HG03025 (cell line): ENCODE results near the gene SESN1.
A peak's percentile ranks its signal among the peaks of the same experiment; 100 is the strongest.
"Not testable (repeated sequence)": the region's sequence is repeated elsewhere in the genome, so short reads cannot be mapped to it uniquely, and the experiment has no call there.

ENCODE experiments used
- ATAC-seq: cut with Tn5 transposase; IDR thresholded peaks from one replicate; pipeline ENCODE4 v1.9.1; 2021; ENCODE audit warnings: mild to moderate bottlenecking, moderate library complexity; ENCODE audit not compliant: unreplicated experiment, low FRiP score

The SESN1 gene

DNA sequence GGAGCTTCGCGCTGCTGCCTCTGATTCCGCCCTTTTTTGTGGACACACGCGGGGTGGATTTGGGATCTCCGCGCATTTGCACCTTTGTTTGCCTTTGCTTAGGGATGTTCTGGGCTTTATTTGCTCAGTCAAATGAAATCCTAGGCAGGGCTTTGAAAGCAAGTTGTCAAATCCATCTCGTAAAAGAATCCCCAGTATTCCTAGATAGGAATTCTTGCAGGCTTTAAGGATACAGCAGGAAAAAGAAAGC, 1.1 kb upstream of the SESN1 start:
- no peak for ATAC-seq

DNA sequence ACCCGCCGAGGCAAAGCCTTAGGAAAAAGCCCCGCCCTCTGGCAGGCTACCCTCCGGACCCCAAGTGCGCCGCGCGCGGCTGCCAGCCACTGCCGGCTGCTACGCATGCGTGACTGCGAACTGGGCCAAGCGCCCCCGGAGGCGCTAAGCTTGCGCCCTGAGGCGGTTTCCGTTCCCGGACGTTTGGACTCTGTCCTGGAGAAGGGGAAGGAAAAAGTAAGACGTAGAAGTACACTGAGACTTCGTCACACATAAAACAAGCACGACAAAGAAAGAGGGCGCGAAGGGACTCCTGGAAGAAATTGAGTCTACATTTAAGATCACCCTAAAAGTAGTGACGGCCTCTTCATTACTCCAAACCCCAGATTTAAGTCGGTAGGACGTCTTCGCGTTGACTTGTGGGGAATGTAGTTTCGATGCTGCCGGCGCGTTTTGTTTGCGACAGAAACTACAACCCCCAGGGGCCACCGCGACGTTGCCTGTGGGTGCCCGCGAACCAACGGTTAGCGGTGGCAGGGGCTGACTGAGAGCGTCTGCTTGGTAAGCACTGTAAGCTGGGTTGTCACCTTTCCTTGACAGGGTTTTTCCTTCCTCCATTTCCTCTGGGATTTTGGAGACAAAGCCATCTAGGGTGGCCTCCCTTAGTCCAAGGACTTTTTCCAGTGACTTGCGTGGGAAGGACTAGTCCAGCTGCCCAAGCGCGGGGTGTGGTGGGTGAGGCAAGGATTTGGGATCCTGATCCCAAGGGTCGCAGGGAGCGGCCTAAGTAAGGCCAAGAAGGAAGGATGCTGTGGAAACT, 589 bp upstream of the SESN1 start, which contains the start of gene CEP57L1:
CEP57L1 (plus strand) TSS at position 472 of the 799 bp plus-strand sequence. CDS start 49,715 bp downstream, outside the sequence.
- peak; percentile 66 for ATAC-seq

DNA sequence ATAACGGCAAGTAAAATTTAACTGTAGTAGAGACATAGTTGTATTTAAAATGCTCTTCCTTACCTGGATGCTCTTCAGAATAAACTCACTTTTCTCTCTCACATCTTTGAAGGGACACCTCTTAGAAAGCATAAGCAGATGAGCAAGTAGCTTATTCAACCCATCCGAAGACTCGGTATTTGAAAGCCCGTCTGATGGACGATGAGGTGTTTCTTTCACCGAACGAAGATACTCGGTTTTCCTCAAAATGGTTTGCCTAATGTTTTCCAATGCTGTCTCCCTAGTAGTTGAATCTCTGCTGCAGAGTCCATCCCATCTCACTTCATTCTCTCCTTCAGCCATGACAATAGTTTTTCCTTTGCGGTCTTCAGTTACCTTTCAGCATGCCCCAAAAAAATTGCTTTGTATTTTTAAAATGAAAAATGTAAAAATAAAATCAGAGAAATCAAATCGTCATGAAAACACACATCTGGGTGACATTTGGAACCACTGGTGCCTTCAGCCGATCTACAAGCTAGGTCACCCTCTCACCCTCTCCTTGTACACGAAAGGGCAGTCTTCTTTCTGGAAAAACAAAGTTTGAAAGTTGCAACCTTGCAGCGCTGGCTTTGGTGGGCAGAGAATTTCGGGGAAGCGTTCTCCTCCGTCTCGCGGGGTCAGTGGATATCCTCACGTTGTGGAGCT, 772 bp downstream of the SESN1 start:
- no peak for ATAC-seq

- no peak for ATAC-seq
Measured at GRCh38 chr6:109092074-109092473, 2.6 kb downstream of the SESN1 start.

DNA sequence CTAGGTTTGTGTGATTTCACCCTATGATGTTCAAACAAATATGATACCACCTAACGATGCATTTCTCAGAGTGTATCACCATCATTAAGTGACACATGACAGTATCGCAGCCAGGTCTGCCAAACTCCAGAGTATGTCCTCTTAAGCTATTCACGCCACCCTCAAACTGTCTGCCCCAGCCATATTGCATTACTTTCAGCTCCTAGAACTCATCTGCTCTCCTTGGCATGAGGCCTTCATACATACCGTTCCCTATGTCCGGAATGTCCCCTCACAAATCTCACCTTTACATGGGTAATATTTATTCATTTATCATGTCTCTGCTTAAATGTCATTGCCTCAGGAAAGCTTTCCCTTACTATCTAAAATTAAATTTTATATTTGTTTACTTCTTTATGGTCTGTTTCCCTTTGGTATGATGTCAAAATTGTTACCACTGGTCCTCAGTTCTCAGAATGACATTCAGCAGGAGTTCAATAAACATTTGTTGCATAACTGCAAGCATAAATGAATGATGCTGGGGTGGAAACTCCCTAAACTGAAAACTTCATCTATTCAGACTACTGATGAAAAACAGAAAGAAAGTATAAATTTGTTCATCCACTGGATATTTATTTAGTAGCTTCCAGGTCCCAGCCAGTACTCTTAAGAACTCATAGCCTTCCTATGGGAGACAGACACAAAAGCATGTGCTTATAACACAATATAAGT, 3.2 kb downstream of the SESN1 start:
- ATAC-seq, result no peak

DNA sequence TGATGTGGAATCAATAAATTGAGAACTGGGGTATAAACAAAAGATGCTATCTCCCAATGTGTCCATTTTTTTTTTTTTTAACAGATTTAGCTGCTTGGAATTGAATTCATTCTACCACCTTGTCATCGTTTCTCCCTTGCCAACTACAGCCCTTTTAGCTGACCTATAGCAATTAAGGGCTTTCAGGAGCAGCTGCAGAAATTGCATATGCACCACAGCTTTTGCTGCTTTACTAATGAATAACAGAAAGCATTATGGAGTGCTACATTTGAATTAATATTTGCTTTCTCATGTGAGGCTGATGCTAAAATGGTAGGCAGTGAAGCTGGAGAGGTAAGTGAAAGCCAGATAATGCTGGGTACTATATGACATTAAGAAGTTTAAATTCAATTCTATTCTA, 5.7 kb downstream of the SESN1 start:
- ATAC-seq, result no peak

DNA sequence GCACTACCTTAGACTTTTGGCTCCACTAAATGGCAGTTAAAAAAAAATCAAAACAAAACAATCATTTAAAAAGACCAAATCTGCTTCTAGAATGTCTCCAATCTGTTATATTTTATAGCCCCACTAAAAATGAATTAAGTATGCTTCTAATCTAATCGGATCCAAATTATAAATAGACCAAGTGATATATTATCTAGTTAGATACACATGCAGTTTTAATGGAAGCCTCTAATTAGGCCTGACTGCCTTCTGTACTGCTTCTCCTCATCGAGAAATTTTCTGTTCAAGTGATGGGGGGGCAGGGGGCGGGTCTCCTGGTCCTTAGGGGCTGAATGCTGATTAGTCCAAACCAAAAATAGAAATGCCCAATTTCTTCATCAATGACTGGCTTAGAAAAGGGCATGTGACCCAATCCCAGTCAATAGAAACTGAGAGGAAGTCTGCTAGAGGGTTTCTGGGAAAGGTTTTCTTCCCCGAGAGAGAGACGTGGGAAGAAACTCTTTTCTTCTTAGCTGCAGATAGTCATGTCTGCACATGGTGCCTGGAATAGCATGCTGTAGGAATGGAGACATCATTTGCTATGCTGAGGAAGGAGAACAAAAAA, 6.9 kb downstream of the SESN1 start:
- ATAC-seq, result no peak

GRCh38 chr6:109084146-109084545, 10.5 kb downstream of the SESN1 start:
- ATAC-seq, result not testable (repeated sequence)

- no peak for ATAC-seq
Measured at GRCh38 chr6:109083657-109084056, 11.0 kb downstream of the SESN1 start.

- ATAC-seq, result no peak
Measured at GRCh38 chr6:109082188-109082577, 12.5 kb downstream of the SESN1 start.

- ATAC-seq, result no peak
Measured at GRCh38 chr6:109081516-109082187, 13.0 kb downstream of the SESN1 start.

DNA sequence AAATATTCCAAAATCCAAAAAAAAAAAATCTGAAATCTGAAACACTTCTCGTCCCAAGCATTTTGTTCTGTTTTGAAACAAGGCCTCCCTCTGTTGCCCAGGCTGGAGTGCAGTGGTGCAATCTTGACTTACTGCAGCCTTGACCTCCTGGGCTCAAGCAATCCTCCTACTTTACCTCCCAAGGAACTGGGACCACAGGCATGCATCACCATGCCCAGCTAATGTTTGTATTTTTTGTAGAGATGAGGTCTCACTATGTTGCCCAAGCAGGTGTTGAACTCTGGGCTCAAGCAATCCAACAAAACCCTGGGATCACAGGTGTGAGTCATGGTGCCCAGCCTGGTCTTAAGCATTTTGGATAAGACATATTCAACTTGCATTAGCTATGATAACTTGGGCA, 13.6 kb downstream of the SESN1 start:
- ATAC-seq, result no peak

DNA sequence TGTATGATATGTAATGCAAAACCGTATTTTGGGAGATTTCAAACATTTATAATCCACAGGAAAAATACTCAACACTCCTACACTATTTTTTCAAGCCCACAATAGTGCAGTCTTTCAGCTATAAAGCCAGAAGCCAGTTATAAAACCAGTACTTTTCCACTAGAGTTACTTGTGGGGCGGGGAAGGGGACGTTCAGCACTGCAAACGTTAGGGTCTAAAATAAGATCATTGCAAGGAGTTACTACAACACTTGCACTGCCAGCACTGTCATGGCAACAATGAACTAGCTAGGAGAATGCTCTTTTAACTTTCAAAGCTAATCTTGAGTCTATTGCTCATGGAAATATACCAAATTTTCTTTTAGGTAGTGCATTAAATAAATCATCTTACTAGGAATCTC, 14.7 kb downstream of the SESN1 start:
- ATAC-seq, result no peak

DNA sequence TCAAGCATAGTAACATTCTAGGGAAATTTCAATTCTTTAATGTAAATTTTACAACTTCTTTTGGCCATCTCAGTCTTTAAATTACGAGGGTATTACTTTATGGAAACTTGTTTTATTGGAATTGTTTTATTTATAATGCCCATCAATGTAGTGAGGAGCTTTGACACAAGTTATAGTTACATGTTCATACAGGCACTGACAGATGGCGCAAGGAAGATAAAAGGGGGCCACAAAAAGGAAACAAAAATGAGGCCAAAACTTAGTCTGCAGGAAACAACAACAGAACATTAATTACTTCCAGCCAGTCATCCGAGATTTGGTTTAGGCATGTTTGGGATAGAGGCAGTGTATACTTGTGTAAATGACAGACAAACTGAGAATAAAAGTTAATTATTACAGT, 18.3 kb downstream of the SESN1 start:
- ATAC-seq, result no peak

DNA sequence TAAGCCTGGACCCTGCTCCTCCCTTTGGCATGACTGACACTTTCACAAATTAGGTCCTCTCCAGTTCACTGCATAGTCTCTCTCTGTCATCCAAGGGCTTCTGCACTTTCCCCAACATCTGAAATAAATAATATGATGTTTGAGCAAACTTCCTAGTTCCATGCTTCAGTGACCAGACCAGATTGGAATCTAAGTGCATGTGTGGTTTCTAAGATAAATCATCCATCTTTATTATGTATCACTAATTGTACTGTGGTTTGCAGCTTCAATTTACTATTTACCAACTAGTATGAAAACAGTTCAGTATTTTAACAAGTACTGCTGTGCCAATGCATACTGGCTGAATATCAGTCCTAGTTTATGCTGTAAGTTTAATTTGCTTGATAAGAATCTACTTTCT, 18.7 kb downstream of the SESN1 start:
- ATAC-seq, result no peak

DNA sequence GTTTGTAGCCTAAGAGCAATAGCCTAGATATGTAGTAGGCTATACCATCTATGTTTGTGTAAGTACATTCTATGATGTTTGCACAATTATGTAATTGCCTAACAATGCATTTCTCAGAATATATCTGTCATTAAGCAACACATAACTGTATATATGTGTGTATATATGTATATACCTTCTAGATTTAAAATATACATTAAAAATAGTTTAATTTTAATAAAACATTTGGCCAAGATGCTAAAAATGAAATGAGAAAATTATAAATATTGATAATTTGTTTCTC, 20.6 kb downstream of the SESN1 start:
- ATAC-seq, result no peak

DNA sequence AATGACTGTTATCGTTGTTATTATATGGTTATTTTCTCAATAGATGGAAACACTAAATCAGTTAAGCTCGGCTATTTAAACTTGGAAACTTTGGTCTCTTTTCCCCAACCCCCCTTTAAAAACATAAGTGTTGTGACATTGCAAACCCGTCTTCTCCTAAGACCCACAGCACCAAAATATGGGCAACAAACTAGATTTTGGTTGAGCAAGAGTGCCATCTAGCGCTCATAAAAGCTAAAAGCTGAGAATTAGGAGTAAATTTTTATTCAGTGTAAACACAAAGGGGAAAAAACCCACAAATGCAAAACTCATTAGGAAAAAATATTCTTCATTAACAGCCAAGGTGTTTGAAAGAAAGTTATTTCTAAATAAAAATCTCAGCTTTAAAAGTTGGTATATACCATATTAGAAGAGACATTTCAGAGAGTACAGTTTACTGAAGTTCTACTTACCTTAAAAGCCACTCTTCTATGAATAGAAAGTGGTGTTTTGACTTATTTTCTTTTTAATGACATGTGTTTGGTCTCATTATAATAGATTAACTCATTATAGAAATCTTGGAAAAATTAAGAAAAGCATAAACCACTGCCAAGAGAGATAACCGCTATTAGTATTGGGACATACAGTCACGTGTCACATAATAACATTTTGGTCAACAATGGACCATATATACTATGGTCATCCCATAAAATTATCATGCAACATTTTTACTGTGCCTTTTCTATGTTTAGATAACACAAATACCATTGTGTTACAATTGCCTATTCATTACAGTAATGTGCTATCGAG, 21.1 kb downstream of the SESN1 start:
- no peak for ATAC-seq

DNA sequence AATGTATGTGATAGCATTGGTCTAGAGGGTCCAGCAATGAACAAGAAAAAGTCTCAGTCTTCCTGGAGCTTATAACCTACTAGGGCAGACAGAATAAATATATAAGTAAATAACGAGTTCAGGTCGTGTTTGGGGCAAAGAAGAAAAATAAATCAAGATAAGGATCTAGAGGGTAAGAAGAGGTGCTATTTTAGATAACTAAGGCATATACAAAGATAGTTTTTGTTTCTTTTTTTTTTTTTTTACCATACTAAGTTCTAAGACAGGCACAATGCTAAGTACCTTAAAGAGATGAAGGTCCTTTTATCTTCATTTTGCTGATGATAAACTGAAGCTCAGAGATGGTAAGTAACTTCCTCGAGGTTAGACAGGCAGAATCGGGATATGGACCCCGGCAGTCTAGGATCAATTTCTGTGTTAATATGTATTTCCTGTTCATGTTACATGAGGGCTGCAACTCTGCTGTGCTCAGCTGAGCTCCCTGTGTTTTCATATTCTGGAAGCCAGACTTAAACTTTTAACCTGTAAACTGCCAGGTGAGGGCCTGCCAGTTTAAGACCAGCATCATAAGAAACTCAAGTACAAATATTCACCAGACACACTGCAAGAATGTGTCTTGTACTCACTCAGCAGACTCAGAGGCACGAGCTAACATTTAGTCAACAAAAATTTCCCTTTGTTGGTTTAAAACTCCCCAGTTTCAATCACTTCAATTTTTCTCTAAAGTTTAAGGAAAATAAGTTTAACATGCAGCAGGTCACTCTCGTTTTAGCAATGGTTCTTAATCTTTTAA, 23.3 kb downstream of the SESN1 start:
- ATAC-seq, result no peak

DNA sequence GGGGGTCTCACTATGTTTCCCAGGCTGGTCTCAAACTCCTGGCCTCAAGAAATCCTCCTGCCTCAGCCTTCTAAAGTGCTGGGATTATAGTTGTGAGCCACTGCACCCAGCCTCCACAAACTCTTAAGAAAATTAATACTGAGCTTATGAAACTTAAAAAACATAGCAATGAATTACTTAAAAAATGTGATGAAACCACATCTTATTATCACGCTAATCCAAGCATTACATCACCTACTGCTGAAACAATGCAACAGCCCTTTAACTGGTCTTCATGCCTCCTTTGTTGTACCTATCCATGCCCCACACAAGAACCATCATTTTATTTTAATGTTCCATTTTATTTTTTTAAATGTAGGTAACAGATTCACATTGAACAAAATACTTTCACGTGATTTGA, 24.9 kb downstream of the SESN1 start:
- ATAC-seq, result no peak
